GM11168 (cell line): ENCODE data around the gene ZMIZ1.
"Not testable (repeated sequence)": the region's sequence is repeated elsewhere in the genome, so short reads cannot be mapped to it uniquely, and the experiment has no call there.

Source experiments
- in situ Hi-C: fragments of 300-500 bp; cut with MboI; formaldehyde crosslinking; loops from one replicate; pipeline ENCODE4 v1.12.0; 2022; ENCODE audit warnings: low sequenced_read_pairs; ENCODE audit not compliant: unreplicated experiment

ZMIZ1 gene

DNA sequence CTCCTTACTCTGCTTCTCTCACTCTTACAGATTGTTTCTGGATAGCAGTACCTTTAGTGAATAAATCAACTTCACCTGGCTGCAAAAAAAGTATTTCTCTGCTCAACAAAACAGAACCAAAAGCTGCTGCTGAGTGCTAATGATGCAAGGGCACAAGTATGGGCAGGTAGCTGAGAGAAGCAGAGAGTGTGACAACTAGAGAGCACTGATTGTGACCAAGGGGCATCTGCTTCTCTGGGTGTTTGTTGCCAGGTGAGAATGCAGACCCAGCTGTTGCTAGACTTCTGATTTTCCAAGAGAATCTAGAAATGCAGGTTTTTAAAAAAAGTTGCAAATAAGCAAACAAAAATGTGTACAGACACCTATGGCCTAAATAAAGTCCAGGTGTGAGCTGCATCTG is 253.2 kb downstream of the ZMIZ1 start:
- in situ Hi-C loops: no loop called here

DNA sequence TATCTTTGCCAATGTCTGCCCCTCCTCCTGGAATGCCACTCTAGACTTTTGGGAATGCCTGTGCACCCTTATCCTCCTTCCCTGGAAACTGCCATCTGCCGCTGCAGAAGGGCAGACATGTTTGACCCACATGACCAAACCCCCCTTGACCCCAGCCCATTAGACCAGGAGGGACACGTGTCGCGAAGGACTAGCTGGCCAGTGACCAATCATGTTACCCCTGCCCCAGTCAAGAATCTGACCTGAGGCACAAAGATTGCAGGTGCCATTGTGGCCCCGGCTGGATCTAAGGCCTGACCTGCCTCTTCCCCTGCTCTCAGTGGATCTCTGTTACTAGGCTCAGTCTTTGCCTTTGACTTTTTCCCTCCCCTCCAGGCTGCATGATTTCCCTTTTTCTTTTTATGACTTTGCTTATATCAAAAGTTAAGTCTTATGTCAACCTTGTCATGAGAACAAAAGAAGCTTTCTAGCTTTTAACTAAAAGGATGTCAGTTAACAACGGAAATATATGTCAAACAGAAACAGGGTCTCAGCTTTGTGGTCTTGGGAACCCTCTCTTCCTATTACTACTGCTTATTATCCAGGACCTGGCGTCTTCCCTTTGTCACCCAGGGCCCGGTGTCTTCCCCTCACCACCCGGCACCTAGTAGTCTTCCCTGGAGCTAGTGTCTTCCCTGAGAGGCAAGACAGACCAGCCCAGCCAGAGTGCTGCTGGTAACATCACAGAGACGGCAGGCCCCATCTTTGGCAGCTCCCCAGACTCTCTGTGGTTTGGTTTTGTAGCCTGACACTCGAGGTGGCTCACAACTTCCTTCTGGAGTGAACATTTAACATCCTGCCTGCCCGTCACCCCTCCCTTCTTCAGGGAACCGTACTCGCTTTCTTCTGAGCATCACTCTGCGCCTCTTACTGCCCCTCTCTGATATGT is 254.1 kb downstream of the ZMIZ1 start:
- in situ Hi-C loops: no loop called here

DNA sequence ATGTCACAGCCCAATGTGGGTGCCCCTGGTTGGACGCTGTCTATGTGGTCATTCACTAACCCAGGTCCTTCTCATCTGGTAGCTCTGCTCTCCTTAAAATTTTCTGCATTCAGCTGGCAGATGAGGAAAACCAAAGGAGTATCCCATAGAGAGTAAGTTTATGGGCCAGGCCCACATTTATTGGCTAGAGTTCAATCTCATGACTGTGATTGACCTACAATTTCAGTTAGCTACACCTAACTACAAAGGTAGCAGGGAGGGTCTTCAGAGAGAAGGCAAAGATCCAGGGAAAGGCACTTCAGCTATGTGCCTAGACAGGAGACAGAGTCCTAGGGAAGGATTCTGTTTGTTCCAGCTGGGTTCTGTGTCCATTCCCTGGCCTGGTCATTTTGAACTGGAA is 254.8 kb downstream of the ZMIZ1 start:
- in situ Hi-C loops: no loop called here

DNA sequence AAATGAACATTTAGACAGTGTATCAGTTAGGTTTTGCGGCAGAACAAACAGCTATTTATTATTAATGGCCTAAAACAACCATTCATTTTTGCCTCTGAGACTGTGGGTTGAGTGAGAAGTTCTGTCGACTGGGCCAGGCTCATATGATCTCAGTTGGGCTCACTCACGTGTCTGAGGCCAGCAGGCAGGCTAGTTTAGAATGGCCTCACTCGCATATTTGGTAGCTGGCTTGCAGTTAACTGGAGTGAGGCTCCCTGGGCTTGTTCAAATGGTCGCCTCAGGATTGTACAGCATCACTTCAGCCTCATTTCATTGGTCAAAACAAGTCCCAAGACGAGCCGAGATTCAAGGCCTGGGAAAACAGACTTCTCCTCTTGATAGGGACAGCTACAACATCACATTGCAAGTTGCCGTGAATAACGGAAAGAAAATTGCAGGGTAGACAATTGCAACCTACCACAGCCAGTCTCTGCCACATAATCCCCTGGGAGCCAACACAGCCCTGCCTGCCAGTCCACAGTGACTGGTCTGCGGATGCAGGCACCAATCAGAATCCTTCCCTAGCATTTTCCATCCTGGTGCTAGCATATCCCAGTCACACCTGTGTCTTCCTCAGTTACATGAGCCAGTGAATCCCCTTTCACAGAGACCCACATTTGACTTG is 255.4 kb downstream of the ZMIZ1 start:
- in situ Hi-C loops: no loop called here

DNA sequence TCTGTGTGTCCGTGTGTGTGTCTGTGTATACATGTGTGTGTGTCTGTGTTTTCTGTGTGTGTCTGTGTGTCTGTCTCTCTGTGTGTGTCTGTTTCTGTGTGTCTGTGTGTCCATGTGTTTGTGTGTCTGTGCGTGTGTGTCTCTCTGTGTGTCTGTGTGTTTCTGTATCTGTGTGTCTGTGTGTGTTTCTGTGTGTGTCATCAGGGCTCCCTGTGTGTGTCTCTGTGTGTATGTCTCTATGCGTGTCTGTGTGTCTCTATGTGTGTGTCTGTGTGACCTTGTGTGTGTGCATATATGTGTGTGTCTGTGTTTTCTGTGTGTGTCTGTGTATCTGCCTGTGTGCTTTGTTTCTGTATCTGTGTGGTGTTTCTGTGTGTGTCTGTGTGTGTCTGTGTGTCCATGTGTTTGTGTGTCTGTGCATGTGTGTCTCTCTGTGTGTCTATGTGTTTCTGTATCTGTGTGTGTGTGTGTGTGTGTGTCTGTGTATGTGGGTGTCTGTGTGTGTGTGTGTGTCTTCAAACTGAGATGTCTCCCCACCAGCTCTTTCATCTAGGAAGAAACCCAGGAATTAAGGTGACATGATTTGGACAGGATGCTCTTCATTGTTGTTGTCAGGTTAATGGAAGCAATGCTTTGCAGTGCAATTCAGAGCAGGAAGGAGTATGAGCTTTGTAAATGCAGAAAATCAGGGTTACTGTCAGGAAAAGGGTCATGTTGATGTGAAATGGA is 257.8 kb downstream of the ZMIZ1 start:
- in situ Hi-C loops: no loop called here

DNA sequence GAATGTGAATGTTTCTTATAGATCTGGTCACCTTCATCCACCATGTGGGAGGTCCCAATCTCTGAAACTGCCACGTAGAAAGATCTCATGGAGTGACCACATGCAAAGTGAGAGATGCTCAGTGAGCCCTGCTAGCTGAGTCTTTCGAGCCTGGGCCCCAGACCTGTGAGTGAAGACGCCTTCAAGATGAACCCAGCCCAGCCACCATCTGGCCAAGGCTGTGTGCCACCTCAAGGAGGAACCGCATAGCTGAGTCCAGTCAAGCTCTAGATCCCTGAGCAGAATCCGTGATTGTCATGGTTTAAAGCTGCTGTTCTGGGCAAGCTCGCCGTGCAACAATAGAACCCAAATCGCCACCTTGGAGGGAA is 258.3 kb downstream of the ZMIZ1 start:
- in situ Hi-C loops: no loop called here

DNA sequence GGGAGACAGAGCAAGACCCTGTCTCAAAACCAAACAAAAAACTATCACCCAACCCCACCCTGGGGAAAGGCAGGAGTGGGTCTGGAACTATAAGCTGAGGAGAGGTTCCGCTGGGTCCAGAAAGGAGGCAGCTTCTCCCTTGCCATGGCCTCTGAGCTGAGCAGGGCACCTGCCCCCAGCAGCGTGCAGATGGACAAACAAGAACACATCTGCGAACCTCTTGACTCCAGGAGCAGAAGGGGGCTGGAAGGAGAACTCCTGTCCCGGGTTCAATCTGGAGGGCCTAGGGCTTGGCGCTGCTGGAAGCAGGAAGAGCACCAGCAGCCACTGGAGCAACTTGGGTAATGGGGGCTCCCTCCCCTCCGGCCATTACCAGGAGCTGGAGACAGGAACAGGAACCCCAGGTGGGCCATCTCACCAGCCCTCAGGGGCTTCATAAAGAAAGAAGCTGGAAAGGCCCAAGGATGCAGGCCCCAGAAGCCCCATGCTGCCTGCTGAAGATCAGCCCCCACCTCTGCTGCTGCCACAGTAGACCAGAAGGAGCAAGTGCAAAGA is 259.5 kb downstream of the ZMIZ1 start:
- in situ Hi-C loops: no loop called here

DNA sequence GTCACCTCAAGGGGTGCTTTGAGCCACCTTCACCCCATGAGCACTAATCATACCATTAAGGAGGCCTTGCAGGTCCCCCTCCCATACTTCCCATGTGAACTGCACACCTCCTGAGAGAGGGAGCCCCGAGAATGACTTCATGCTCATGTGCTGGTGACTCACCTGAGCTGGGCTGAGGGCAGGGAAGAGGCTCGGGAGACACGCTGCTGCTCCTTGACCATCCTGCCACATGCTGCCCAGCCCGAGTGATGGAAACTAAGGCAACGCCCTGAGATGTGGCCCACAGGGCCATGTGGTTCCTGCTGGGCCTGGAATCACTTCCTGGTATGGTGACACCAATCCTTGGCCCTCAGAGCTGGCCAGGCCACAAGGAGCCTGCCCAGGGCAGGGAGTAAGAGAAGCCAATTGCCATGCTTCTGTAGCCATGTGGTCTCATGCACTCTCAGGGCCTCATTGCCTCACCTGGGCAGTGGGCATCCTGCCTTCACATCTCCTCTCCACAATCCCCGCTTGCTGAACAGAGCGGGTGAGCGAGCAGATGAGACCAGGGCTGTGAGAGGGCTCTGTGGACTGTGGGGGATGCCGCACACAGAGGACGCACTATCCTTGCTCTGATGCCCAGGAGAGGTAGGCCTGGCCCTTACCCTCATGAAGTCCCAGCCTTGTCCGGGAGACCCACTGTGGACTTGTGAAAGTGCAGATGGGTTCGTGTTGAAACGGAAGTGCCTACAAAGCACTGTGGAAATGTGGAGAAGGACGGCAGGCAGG is 260.2 kb downstream of the ZMIZ1 start:
- in situ Hi-C loops: no loop called here

DNA sequence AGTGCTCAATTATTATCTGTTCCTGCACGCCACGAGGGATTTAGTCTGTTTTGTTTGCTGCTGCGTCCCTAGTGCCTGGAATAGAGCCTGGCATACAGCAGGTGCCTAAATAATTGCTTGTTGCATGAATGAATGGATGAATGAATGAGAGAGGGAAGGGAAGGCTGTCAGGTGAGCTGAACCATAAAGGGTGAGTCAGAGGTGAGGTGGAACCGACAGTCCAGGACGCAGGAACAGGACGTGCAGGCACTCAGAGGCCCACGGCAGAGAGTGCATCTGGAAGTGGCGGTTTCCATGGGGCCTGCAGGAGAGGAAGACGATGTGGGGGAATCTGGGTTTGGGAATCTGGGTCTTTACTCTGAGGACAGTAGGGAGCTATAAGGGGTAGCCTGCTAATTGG is 260.8 kb downstream of the ZMIZ1 start:
- in situ Hi-C loops: no loop called here

DNA sequence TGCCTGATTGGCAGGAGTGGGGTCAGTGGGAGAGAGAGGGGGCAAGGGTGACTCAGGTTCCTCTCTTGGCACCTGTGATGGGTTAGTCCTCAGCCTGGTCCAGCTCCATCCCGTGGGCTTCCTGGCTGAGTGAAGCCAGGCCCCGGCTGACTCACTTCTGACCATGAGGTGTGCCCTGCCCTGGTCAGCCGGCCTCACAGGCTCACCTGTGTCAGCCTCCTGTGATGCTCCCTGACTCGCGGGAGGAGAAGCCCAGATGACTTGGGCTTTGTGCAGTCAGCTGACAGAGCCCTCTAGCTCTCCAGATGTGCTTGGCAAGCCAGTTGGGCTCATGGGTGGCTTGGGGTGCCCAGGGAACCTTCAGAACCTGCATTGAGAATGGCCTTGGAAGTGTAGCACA is 262.5 kb downstream of the ZMIZ1 start:
- in situ Hi-C loops: no loop called here

DNA sequence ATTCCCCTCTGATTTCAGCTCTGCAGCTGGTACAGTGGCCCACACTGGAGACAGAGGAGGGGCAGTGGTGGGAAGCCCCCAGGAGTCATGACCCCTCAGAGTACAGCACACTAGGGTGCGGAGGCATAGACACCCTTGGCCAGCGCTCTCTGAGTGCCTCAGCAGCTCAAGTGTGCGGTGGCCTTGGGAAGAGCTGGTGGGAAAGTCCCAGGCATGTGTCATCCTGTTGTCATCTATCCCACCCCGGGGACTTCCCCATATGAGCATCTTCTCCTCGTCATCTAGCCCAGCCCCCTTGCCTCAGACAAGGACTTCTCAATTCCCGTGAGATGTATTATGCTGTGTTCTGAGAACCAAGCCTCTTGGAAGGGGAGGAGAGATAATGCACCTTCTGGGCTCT is 262.9 kb downstream of the ZMIZ1 start:
- in situ Hi-C loops: no loop called here

DNA sequence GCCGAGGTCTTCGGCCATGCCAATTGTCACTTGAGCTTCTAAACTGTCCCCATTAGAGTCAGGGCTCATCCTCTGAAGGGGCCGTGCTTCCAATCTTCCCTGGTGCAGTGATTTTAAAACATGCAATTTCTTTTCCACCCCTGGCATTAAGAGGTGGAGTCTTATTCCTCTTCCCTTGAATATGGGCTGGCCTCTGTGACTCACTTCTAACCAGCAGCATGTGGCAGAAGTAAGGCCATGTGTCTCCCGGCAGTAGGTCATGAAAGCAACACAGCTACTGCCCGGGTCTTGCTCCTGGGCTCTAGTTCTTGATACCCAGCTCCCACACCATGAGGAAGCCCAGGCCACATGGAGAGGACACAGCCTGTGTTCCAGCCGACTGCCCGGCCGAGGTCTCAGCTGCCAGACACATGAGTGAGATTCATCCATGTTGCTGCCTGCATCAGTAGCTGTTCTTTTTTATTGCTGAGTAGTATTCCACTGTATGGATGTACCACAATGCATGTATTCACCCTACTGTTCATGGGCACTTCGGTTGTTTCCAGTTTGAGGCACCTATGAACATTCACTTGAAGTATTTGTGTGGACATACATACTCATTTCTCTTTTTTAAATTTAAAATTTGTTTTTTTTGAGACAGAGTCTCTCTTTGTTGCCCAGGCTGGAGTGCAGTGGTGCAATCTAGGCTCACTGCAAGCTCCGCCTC is 264.0 kb downstream of the ZMIZ1 start:
- in situ Hi-C loops: not testable (repeated sequence)

DNA sequence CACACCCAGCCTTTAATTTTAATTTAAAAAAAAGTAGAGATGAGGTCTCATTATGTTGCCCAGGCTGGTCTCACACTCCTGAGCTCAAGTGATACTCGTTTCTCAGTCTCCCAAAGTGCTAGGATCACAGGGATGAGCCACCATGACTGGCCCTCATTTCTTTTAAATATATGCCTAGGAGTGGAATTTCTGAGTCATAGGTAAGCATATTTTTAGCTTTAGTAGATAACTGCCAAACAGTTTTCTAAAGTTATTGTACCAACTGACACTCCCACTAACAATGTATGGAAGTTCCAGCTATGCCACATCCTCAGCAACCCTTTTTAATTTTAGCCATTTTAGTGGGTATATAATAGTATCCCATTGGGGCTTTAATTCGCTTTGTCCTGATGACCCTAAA is 264.7 kb downstream of the ZMIZ1 start:
- in situ Hi-C loops: no loop called here

DNA sequence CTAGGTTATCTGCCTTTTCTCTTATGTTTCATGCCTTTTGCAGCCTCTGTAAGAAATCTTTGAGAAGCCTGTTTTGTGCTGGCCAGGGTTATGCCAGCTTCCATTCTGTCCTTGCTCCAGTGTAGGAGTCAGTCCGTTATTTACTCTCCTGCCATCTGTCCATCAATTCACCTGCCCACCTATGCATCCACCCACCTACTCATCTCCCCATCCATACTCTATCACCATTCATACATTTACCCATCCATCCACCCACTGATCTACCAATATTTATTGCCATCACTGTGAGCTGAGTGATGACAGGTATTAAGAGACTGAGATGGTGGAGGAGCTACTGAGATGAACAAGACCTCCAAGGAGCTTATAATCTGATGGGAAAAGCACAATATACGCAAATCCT is 265.8 kb downstream of the ZMIZ1 start:
- in situ Hi-C loops: no loop called here

DNA sequence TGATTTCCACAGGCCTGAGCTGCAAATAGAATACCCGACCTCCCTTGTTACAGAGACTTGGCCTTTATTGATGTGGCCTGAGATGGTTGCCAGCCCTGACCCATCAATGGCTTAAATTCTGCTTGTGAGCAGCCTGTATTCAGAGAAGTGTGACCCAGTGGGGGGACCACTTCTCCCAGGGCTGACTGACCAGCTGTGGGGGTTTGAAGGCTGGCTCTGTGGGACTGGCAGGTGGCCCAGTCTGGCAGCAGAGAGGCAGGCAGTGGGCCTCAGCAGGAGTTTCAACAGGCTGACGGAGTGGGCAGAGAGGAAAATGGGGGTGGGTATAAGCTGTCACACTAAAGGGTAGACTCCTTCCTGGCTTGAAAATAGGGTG is 266.3 kb downstream of the ZMIZ1 start:
- in situ Hi-C loops: no loop called here

DNA sequence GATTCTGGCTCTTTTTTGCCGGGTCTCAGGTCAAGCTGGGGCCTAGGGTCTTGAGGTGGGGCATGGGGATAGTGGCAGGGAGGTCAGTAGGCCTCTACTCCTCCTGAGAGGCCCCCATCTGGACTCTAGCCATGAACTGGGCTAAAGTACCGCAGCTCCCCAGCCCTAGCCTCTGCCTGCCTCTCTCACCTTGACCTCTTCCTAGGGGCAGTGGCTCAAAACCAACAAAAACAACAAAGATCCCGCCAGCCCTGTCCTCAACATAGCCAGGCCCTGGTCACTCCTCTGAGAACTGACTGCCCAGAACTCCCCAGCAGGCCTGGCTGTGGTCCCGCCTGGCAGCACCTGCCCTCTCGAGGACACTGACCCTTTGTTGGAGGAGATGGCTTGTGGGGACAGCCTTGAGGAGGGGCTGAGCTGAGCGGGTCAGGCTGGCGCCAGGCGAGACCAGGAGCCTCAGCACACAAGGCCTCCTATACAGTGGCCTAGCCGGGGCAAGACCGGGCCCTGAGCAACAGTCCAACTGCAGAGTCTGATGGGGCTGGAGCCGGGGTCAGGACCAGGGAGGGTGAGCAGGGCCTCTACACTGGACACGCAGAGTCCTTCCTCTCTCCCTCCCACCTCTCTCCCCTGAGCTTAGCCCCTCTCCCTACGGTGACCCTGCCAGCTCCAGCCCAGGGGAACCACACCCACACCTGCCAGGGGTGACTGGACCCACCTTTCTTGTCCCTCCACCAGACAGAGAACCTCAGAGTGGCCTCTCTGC is 266.9 kb downstream of the ZMIZ1 start:
- in situ Hi-C loops: no loop called here

DNA sequence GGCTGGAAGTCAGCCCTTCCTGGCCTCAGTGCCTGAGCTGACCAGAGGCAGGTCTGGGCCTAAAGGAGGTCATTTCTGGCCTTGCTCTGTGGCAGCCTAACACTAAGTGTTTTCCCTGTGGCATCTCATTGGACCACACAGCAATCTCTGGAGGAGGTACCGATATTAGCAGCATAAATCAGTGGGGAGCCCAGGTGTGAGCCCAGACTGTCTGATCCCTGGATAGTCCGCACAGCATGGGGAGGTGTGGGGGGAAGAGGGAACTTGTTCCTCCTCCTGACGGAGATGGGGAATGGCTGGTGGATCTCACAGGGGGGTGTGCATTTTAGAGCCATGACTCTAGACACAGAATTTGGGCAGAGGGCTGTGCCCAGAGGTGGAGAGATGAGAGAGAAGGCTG is 267.5 kb downstream of the ZMIZ1 start:
- in situ Hi-C loops: no loop called here

DNA sequence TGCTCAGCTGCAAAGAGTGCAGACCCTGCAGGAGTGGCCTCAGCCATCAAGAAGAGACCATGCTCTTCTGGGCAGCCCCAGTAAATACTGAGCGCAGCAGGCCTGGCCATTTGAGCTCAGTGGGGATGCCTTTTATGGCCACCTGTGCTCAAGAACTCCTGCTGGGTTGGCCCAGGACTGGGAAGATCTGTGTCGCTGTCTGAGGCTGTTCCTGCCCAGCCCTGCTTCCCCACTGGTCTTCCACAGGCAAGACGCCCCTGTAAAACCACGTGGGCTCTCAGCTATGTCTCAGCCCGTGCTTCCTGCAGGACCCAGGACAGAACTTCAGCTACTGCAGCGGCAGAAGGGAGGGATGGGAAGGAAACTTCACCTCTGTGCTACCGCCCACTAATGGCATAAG is 268.0 kb downstream of the ZMIZ1 start:
- in situ Hi-C loops: no loop called here
